Smooth muscle cell (in vitro differentiated cells): ENCODE measurements around the gene RPS14. TPM values are rescaled to one million over a fixed set of nuclear protein-coding genes. Genes with fewer than 3 reads are reported as not detected.
A peak's percentile ranks its signal among the peaks of the same experiment; 100 is the strongest.

Experiments used
- DNase-seq: peaks from one replicate; lab custom pipeline; 2025; ENCODE audit not compliant: unreplicated experiment; lab: John Stamatoyannopoulos, UW
- H2AFZ ChIP-seq: fragments of 200-600 bp; sonication (generic); 2 replicates; pipeline ENCODE4 v1.6.0; 2016; ENCODE audit warnings: antibody characterized with exemption, low read depth, mild to moderate bottlenecking
- H3F3A ChIP-seq: fragments of 200-600 bp; sonication (generic); 2 replicates; pipeline ENCODE4 v1.6.0; 2017; ENCODE audit warnings: antibody characterized with exemption, low read depth
- H3K27ac ChIP-seq: fragments of 200-600 bp; sonication (generic); 2 replicates; pipeline ENCODE4 v1.5.1; 2016; ENCODE audit warnings: low read depth, mild to moderate bottlenecking
- H3K27me3 ChIP-seq: fragments of 200-600 bp; sonication (generic); 2 replicates; pipeline ENCODE4 v1.6.1; 2016; ENCODE audit warnings: low read depth, mild to moderate bottlenecking
- H3K36me3 ChIP-seq: fragments of 200-600 bp; sonication (generic); 2 replicates; pipeline ENCODE4 v1.5.1; 2016; ENCODE audit warnings: low read depth
- H3K4me1 ChIP-seq: fragments of 200-600 bp; sonication (generic); 2 replicates; pipeline ENCODE4 v1.5.1; 2016; ENCODE audit warnings: low read depth
- H3K4me2 ChIP-seq: fragments of 200-600 bp; sonication (generic); 2 replicates; pipeline ENCODE4 v1.6.0; 2016; ENCODE audit warnings: mild to moderate bottlenecking
- H3K4me3 ChIP-seq: fragments of 200-600 bp; sonication (generic); 2 replicates; pipeline ENCODE4 v1.5.1; 2016; ENCODE audit warnings: mild to moderate bottlenecking
- H3K79me2 ChIP-seq: fragments of 200-600 bp; sonication (generic); 2 replicates; pipeline ENCODE4 v1.6.0; 2016; ENCODE audit warnings: low read depth, mild to moderate bottlenecking
- H3K9ac ChIP-seq: fragments of 200-600 bp; sonication (generic); 2 replicates; pipeline ENCODE4 v1.6.0; 2016; ENCODE audit warnings: low read depth
- H3K9me3 ChIP-seq: fragments of 200-600 bp; sonication (generic); replicated peaks from 2 replicates; pipeline ENCODE4 v1.5.1; 2016; ENCODE audit warnings: low read depth
- H4K20me1 ChIP-seq: fragments of 200-600 bp; sonication (generic); 2 replicates; pipeline ENCODE4 v1.6.0; 2016; ENCODE audit warnings: low read depth
- WGBS: methylation state at CpG from one replicate; pipeline ENCODE4 v1.1.7; 2016; ENCODE audit warnings: low lambda C conversion rate; 5-methylcytosine and 5-hydroxymethylcytosine counted together
- polyA plus RNA-seq: library from polyadenylated mRNA; unstranded; fragments of >200 nt; fragmentation: Nextera tagmentation; extraction: Ambion mirVana; gene quantifications from 2 replicates; pipeline ENCODE4 v1.2.1, GENCODE V29; 2016
- total RNA-seq: library from RNA; depleted of rRNA; stranded (reverse); fragments of >200 nt; gene quantifications from 2 replicates; pipeline ENCODE4 v1.2.3, GENCODE V29; 2014
- TF ChIP-seq, protein P1 (sequence below): fragments of 200-600 bp; sonication (generic); IDR thresholded peaks from 2 replicates; pipeline ENCODE4 v1.5.1; 2017; ENCODE audit warnings: borderline replicate concordance, mild to moderate bottlenecking, antibody characterized with exemption; ENCODE audit not compliant: insufficient read depth, poor library complexity, severe bottlenecking

RPS14 gene
- total and polyA plus RNA-seq, 2 experiments from 2014 or later, result 1,004 to 2,349 TPM

DNA sequence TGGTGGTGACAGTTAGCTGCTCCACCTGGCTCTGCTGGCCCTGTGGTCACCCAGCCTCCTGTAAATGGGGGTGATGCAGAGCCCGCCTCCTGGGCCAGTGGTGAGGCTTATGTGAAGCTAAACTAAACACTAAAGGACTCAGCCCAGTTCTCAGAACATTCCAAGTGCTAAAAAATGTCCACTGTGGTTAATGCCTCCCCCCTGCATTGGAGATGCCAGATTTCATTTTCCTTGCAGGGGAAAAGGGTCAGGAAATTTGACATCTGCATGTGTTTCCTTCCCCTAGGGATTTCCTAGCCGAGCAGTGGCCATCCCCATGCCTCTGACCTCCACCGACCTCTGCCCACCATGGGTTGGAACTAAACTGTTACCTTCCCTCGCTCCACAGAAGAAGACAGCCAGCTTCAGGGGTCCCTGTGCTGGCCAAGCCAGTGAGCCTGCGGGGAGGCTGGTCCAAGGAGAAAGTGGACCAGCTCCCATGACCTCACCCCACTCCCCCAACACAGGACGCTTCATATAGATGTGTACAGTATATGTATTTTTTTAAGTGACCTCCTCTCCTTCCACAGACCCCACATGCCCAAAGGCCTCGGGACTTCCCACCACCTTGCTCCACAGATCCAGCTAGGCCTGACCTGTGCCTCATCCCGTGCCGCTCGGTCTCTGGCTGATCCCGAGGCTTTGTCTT, 49.9 kb downstream of the RPS14 start:
- no peak overlapping the region for H3K27ac ChIP-seq
- TF ChIP-seq, protein P1, sequence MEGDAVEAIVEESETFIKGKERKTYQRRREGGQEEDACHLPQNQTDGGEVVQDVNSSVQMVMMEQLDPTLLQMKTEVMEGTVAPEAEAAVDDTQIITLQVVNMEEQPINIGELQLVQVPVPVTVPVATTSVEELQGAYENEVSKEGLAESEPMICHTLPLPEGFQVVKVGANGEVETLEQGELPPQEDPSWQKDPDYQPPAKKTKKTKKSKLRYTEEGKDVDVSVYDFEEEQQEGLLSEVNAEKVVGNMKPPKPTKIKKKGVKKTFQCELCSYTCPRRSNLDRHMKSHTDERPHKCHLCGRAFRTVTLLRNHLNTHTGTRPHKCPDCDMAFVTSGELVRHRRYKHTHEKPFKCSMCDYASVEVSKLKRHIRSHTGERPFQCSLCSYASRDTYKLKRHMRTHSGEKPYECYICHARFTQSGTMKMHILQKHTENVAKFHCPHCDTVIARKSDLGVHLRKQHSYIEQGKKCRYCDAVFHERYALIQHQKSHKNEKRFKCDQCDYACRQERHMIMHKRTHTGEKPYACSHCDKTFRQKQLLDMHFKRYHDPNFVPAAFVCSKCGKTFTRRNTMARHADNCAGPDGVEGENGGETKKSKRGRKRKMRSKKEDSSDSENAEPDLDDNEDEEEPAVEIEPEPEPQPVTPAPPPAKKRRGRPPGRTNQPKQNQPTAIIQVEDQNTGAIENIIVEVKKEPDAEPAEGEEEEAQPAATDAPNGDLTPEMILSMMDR, result no peak
- no peak for DNase-seq

DNA sequence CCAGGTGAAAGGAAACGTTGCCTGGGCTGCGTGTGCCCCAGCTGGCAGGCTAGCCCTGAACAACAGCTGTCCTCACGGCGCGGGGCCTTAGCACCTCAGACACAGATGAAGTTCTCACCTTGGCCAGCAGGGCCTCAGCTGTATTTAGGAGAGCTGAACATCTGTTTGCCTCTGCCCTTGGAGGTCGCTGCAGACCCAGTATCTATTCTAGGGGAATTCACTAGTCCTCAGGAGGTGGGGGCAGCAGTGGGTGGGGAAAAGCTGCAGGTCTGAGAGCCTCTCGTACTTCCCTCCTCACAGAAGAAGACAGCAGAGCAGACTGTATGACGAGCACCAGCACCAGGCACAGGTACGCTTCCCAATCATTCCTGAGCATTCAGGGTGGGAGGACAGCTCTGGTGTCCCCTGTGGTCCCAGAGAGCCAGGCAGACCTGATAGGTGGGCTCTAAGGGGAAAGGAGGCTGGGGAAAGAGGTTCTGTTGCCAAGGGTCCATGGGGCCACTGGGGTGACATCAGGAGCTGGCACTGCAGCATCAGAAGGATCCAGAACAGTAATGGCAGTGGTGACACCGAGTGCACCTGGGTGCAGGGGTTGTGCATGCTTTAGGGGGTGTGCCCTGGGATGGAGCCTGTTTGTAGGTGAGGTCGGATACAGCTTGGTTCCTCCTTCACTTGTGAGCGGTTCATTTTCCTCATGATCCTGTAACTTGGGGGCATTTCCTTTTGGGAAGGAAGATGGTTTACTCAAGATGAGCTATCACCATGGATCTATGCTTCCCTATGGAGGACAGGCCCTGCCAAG, 50.6 kb downstream of the RPS14 start:
- no peak overlapping the region for H3K4me2 ChIP-seq
- no peaks in the 10 kb centered on the region for H3K4me1 ChIP-seq
- H3K79me2 ChIP-seq, result no peaks in the 10 kb centered on the region
- DNase-seq, result no peak
- 94% methylated on average over 12 of the region's 12 CpGs for whole genome bisulfite sequencing
- H3K36me3 ChIP-seq, result no peaks in the 10 kb centered on the region
- H3K27ac ChIP-seq, result no peak overlapping the region
- no peak overlapping the region for H2AFZ ChIP-seq
- no peaks in the 10 kb centered on the region for H3K27me3 ChIP-seq
- H4K20me1 ChIP-seq, result no peaks in the 10 kb centered on the region
- no peaks in the 10 kb centered on the region for H3F3A ChIP-seq
- H3K9me3 ChIP-seq, result no peaks in the 10 kb centered on the region
- H3K9ac ChIP-seq, result no peak overlapping the region
- TF ChIP-seq, protein P1, result peak; percentile 24
- no peak overlapping the region for H3K4me3 ChIP-seq

More for the DNA sequence above, 49.9 kb downstream of the RPS14 start:
- H3F3A ChIP-seq, result no peaks in the 10 kb centered on the region
- no peak overlapping the region for H3K4me3 ChIP-seq
- no peaks in the 10 kb centered on the region for H3K9me3 ChIP-seq
- 97% methylated on average over 11 of the region's 11 CpGs for WGBS
- no peak overlapping the region for H3K9ac ChIP-seq
- H3K27me3 ChIP-seq, result no peaks in the 10 kb centered on the region
- H3K36me3 ChIP-seq, result no peaks in the 10 kb centered on the region
- H4K20me1 ChIP-seq, result no peaks in the 10 kb centered on the region
- H2AFZ ChIP-seq, result no peak overlapping the region
- no peaks in the 10 kb centered on the region for H3K79me2 ChIP-seq
- H3K4me1 ChIP-seq, result no peaks in the 10 kb centered on the region
- no peak overlapping the region for H3K4me2 ChIP-seq

DNA sequence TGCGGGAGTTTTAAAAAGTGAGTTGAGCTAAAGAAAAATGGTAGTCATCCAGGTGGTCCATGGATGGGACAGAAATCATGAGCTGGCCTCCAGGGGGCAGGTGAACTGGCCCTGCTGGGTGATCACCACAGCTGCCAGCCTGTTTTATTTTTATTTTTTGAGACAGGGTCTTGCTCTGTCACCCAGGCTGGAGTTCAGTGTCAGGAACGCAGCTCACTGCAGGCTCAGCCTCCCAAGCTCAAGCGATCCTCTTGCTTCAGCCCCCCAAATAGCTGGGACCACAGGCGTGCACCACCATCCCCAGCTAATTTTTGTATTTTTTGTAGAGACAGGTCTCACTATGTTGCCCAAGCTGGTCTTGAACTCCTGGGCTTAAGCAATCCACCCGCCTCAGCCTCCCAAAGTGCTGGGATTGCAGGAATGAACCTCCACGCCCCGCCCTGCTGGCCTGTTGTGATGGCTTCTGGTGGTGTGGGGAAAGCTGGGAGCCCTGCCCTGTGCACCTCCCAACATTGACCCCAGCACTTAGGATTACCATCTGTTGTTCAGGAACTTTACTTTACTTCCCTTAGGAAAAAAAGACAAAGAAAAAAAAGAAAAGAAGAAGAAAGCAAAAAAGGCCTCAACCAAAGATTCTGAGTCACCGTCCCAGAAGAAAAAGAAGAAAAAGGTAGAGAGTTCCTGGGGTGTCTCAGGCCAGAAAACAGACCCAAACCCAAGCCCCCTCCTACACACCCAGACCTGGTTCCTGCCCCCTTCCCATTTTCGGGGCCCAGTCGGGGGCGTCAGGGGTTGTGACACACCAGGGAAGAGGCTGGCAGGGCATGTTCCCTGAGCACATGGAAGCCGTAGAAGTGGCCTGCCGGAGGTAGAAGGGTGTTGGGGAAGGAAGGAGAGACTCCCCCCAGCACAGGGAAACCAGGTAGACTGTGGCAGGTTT, 51.5 kb downstream of the RPS14 start:
- no peaks in the 10 kb centered on the region for H4K20me1 ChIP-seq
- H3K4me3 ChIP-seq, result no peak overlapping the region
- H3K27me3 ChIP-seq, result no peaks in the 10 kb centered on the region
- 96% methylated on average over 13 of the region's 13 CpGs for WGBS
- no peak overlapping the region for H3K4me2 ChIP-seq
- no peaks in the 10 kb centered on the region for H3K79me2 ChIP-seq
- H3K9ac ChIP-seq, result no peak overlapping the region
- no peak for DNase-seq
- H3K4me1 ChIP-seq, result no peaks in the 10 kb centered on the region
- no peak overlapping the region for H2AFZ ChIP-seq
- no peaks in the 10 kb centered on the region for H3K36me3 ChIP-seq
- no peaks in the 10 kb centered on the region for H3K9me3 ChIP-seq
- H3K27ac ChIP-seq, result no peak overlapping the region
- H3F3A ChIP-seq, result no peaks in the 10 kb centered on the region
- TF ChIP-seq, protein P1, result no peak
